Measurements from ENCODE around the gene CDH13. TPM values are rescaled to one million over a fixed set of nuclear protein-coding genes. Genes with fewer than 3 reads are reported as not detected.

The CDH13 gene
- total and polyA plus RNA-seq, 9 of the 15 experiments (the other 6 are each of a cell fraction or from before 2014, with no cell fraction given) = 0.03 TPM; not detected in 8

GRCh38 chr16:83306961-83307593, 680.3 kb downstream of the CDH13 start (continued):
- TF ChIP-seq ZNF318 (IDR thresholded peaks at IDR 0.05; ENCODE audit: borderline replicate concordance in 1 of 2, low read depth in 1 of 2) (no peak), NR2F6 (CRISPR knock-in tag; IDR thresholded peaks at IDR 0.05) (no peak), CLOCK (CRISPR knock-in tag; IDR thresholded peaks at IDR 0.05; ENCODE audit: borderline replicate concordance) (no peak), PRMT5 (CRISPR knock-in tag; IDR thresholded peaks at IDR 0.05) (no peak), RBM15 (IDR thresholded peaks at IDR 0.05; ENCODE audit: insufficient read depth, low read length) (no peak), HINFP (tag; conservative IDR thresholded peaks at IDR 0.05; ENCODE audit: low read depth) (no peak)

Measured in K562 (cell line).